ENCODE results near the gene ACTN2.
A peak's percentile ranks its signal among the peaks of the same experiment; 100 is the strongest.

Gene ACTN2

GRCh38 chr1:236785477-236785876, 99.2 kb downstream of the ACTN2 start:
- no peak overlapping the region for H2BK15ac ChIP-seq (ENCODE audit: low read length)
- no peak for DNase-seq (ENCODE audit: low spot score)
- no peak overlapping the region for H3K4me2 ChIP-seq (ENCODE audit: insufficient read depth, low read length, poor library complexity, severe bottlenecking)
- no peak overlapping the region for H3K23ac ChIP-seq (ENCODE audit: low read depth, low read length, poor library complexity)
- no peak overlapping the region for H3K18ac ChIP-seq (ENCODE audit: low read length)
- H2BK12ac ChIP-seq (ENCODE audit: low read length): peak overlapping the region; percentile 58
- H3K9ac ChIP-seq (ENCODE audit: low read depth, low read length, poor library complexity): no peak overlapping the region
- H2AK5ac ChIP-seq (ENCODE audit: low read depth, low read length): no peak overlapping the region
- H3K27me3 ChIP-seq (ENCODE audit: control insufficient read depth in 3 of 3, insufficient read depth in 3 of 3, low read depth in 1 of 3, low read length in 3 of 3): peaks cover 0 to 3% (median 0%) of the 10 kb centered on the region in 3 experiments
- H4K8ac ChIP-seq (ENCODE audit: low read depth, low read length): no peak overlapping the region
- H2BK120ac ChIP-seq (ENCODE audit: low read depth, low read length): no peak overlapping the region
- H3K4me1 ChIP-seq (ENCODE audit: control insufficient read depth in 2 of 2, insufficient read depth in 1 of 2, low read depth in 1 of 2, low read length in 2 of 2): no peaks in the 10 kb centered on the region
- H3K4me3 ChIP-seq (ENCODE audit: low read length in 2 of 2): peak overlapping the region in 1 of 2 donors; percentile 63
- no peak overlapping the region for H4K91ac ChIP-seq (ENCODE audit: low read depth, low read length, poor library complexity)
- no peak overlapping the region for H3K14ac ChIP-seq (ENCODE audit: low read length)
- no peak overlapping the region for H3K4ac ChIP-seq (ENCODE audit: low read length)
- WGBS, 2 donors (ENCODE audit: extremely low coverage in 2 of 2, insufficient read length in 2 of 2, insufficient replicate concordance in 1 of 2): no CpG with 5 or more reads among the region's 2 CpGs
- no peak overlapping the region for H3K27ac ChIP-seq (replicated peaks; ENCODE audit: low read length)
- H3K9me3 ChIP-seq (replicated peaks in 1 of 2; ENCODE audit: control insufficient read depth in 2 of 2, insufficient read depth in 1 of 2, low read depth in 1 of 2, low read length in 2 of 2): no peaks in the 10 kb centered on the region
- H2BK5ac ChIP-seq (ENCODE audit: low read length): no peak overlapping the region
- no peak overlapping the region for H2AFZ ChIP-seq (ENCODE audit: low read length)
- no peaks in the 10 kb centered on the region for H3K79me1 ChIP-seq (ENCODE audit: low read depth, low read length)
- H3K36me3 ChIP-seq (replicated peaks in 1 of 2; ENCODE audit: control insufficient read depth in 2 of 2, insufficient read depth in 2 of 2, low read length in 2 of 2): no peaks in the 10 kb centered on the region

DNA sequence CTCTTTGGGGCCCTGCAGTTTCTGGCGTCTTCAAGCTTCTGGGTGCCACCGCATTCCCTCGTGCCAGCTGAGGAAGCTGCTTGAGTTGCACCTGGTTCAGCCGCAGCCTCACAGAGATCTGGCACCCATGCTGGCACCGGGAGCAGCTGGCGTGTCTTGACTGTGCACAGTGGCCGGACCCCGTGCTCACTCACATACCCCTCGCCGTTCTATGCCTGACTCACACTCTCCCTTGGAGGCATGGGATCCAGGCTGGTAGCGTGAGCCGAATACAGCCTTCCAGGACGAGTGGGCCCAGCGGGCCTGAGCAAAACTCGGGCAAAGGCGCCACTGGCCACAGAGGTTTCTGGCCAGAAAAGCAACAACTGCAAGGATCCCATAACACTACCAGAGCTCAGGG, 100.2 kb downstream of the ACTN2 start:
- no peak overlapping the region for H3K4me3 ChIP-seq (ENCODE audit: low read length in 2 of 2)
- no peaks in the 10 kb centered on the region for H3K79me1 ChIP-seq (ENCODE audit: low read depth, low read length)
- peak overlapping the region; percentile 35 for H2AFZ ChIP-seq (ENCODE audit: low read length)
- no peak overlapping the region for H3K4ac ChIP-seq (ENCODE audit: low read length)
- no peak overlapping the region for H3K27ac ChIP-seq (replicated peaks; ENCODE audit: low read length)
- H2BK120ac ChIP-seq (ENCODE audit: low read depth, low read length): no peak overlapping the region
- peak overlapping the region; percentile 56 for H2AK5ac ChIP-seq (ENCODE audit: low read depth, low read length)
- H3K9me3 ChIP-seq (replicated peaks in 1 of 2; ENCODE audit: control insufficient read depth in 2 of 2, insufficient read depth in 1 of 2, low read depth in 1 of 2, low read length in 2 of 2): no peaks in the 10 kb centered on the region
- no peak overlapping the region for H3K23ac ChIP-seq (ENCODE audit: low read depth, low read length, poor library complexity)
- H3K9ac ChIP-seq (ENCODE audit: low read depth, low read length, poor library complexity): no peak overlapping the region
- no peak overlapping the region for H4K8ac ChIP-seq (ENCODE audit: low read depth, low read length)
- DNase-seq (ENCODE audit: low spot score): no peak
- no CpG with 5 or more reads among the region's 16 CpGs for WGBS, 2 donors (ENCODE audit: extremely low coverage in 2 of 2, insufficient read length in 2 of 2, insufficient replicate concordance in 1 of 2)
- no peak overlapping the region for H2BK12ac ChIP-seq (ENCODE audit: low read length)
- H3K4me2 ChIP-seq (ENCODE audit: insufficient read depth, low read length, poor library complexity, severe bottlenecking): no peak overlapping the region
- H3K18ac ChIP-seq (ENCODE audit: low read length): peak overlapping the region; percentile 64
- no peak overlapping the region for H3K14ac ChIP-seq (ENCODE audit: low read length)
- H2BK15ac ChIP-seq (ENCODE audit: low read length): no peak overlapping the region
- H3K36me3 ChIP-seq (replicated peaks in 1 of 2; ENCODE audit: control insufficient read depth in 2 of 2, insufficient read depth in 2 of 2, low read length in 2 of 2): no peaks in the 10 kb centered on the region
- peaks cover 0 to 3% (median 0%) of the 10 kb centered on the region in 3 experiments for H3K27me3 ChIP-seq (ENCODE audit: control insufficient read depth in 3 of 3, insufficient read depth in 3 of 3, low read depth in 1 of 3, low read length in 3 of 3)
- H3K4me1 ChIP-seq (ENCODE audit: control insufficient read depth in 2 of 2, insufficient read depth in 1 of 2, low read depth in 1 of 2, low read length in 2 of 2): no peaks in the 10 kb centered on the region
- H4K91ac ChIP-seq (ENCODE audit: low read depth, low read length, poor library complexity): no peak overlapping the region
- H2BK5ac ChIP-seq (ENCODE audit: low read length): no peak overlapping the region

DNA sequence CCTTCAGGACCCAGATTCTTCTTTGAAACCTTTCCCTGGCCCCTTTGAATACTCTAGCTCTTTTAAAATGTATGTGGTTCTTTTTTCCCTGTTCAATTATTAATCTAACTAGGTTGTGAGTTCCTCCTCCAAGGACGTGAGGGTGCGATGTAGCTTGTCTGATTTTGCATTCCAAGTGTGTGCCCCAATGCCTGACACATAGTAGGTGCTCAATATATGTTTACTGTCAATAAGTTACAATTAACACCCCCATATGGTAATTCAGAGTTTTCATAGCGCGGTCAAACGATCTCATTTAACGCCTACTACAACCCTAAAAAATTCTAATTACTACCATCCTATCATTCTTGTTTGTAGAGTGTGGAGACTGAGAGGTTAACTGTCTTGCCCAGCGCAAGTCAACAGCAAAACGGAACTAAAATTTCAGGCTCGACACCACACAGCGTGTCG, 108.3 kb downstream of the ACTN2 start:
- no CpG with 5 or more reads among the region's 11 CpGs for WGBS, 2 donors (ENCODE audit: extremely low coverage in 2 of 2, insufficient read length in 2 of 2, insufficient replicate concordance in 1 of 2)
- H3K4me3 ChIP-seq (ENCODE audit: low read length in 2 of 2): peak overlapping the region; percentile 76 to 90
- no peak overlapping the region for H3K4ac ChIP-seq (ENCODE audit: low read length)
- H4K91ac ChIP-seq (ENCODE audit: low read depth, low read length, poor library complexity): no peak overlapping the region
- H3K27ac ChIP-seq (replicated peaks; ENCODE audit: low read length): no peak overlapping the region
- no peak overlapping the region for H2BK120ac ChIP-seq (ENCODE audit: low read depth, low read length)
- H3K9me3 ChIP-seq (replicated peaks in 1 of 2; ENCODE audit: control insufficient read depth in 2 of 2, insufficient read depth in 1 of 2, low read depth in 1 of 2, low read length in 2 of 2): no peaks in the 10 kb centered on the region
- H3K4me2 ChIP-seq (ENCODE audit: insufficient read depth, low read length, poor library complexity, severe bottlenecking): peak overlapping the region; percentile 68
- no peak for DNase-seq (ENCODE audit: low spot score)
- H3K14ac ChIP-seq (ENCODE audit: low read length): no peak overlapping the region
- no peak overlapping the region for H2AK5ac ChIP-seq (ENCODE audit: low read depth, low read length)
- peak overlapping the region; percentile 24 for H3K18ac ChIP-seq (ENCODE audit: low read length)
- peaks cover 0 to 4% (median 0%) of the 10 kb centered on the region in 3 experiments for H3K27me3 ChIP-seq (ENCODE audit: control insufficient read depth in 3 of 3, insufficient read depth in 3 of 3, low read depth in 1 of 3, low read length in 3 of 3)
- H2BK5ac ChIP-seq (ENCODE audit: low read length): no peak overlapping the region
- no peak overlapping the region for H2BK15ac ChIP-seq (ENCODE audit: low read length)
- no peaks in the 10 kb centered on the region for H3K79me1 ChIP-seq (ENCODE audit: low read depth, low read length)
- H4K8ac ChIP-seq (ENCODE audit: low read depth, low read length): no peak overlapping the region
- no peak overlapping the region for H3K9ac ChIP-seq (ENCODE audit: low read depth, low read length, poor library complexity)
- peaks cover 0 to 5% of the 10 kb centered on the region in 2 donors for H3K36me3 ChIP-seq (replicated peaks in 1 of 2; ENCODE audit: control insufficient read depth in 2 of 2, insufficient read depth in 2 of 2, low read length in 2 of 2)
- H2AFZ ChIP-seq (ENCODE audit: low read length): peak overlapping the region; percentile 95
- no peaks in the 10 kb centered on the region for H3K4me1 ChIP-seq (ENCODE audit: control insufficient read depth in 2 of 2, insufficient read depth in 1 of 2, low read depth in 1 of 2, low read length in 2 of 2)
- H3K23ac ChIP-seq (ENCODE audit: low read depth, low read length, poor library complexity): no peak overlapping the region
- H2BK12ac ChIP-seq (ENCODE audit: low read length): no peak overlapping the region

DNA sequence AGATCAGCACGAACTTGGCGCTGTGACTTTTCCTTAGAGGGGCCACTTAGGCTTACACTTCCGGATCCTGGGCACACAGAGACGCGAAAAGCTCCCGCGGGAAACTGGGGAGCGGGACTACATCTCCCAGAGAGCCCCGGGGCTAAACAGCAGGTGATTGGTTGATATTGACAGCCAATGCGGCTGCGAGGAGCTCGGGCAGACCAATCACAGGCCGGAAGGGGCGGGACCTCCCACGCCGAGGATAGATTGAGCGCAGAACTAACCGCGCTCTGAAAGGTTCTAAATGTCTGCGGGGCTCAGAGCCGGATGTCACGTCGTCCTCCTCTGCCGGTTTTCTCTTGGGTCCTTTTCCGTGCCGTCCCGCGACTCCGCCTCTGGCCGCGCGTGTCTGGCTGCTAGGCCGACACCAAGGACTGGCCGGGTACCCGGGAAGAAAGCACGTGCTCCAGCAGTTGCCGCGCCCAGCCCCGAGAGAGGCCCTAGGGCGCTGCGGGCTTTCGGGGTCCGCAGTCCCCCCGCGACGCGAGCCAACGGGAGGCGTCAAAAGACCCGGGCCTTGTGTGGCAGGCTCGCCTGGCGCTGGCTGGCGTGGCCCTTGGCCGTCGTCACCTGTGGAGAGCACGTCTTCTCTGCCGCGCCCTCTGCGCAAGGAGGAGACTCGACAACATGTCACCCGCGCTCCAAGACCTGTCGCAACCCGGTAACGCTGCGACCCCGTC, 108.9 kb downstream of the ACTN2 start, which contains the start of gene MTR:
TSS of gene MTR (plus strand) at position 258 of the 722 bp plus-strand sequence. CDS start at position 670, 412 bp downstream.
- peak within 1 kb of the TSS; percentile 78 for H3K23ac ChIP-seq (ENCODE audit: low read depth, low read length, poor library complexity)
- H2AK5ac ChIP-seq (ENCODE audit: low read depth, low read length): no peak within 1 kb of the TSS
- no CpG with 5 or more reads among the region's 67 CpGs for WGBS, 2 donors (ENCODE audit: extremely low coverage in 2 of 2, insufficient read length in 2 of 2, insufficient replicate concordance in 1 of 2)
- no peak within 1 kb of the TSS for H2BK120ac ChIP-seq (ENCODE audit: low read depth, low read length)
- H3K9me3 ChIP-seq (replicated peaks in 1 of 2; ENCODE audit: control insufficient read depth in 2 of 2, insufficient read depth in 1 of 2, low read depth in 1 of 2, low read length in 2 of 2): no peaks in the 10 kb centered on the region
- peak within 1 kb of the TSS; percentile 90 to 92 for H3K4me3 ChIP-seq (ENCODE audit: low read length in 2 of 2)
- H2BK12ac ChIP-seq (ENCODE audit: low read length): no peak within 1 kb of the TSS
- peaks cover 0 to 4% (median 0%) of the 10 kb centered on the region in 3 experiments for H3K27me3 ChIP-seq (ENCODE audit: control insufficient read depth in 3 of 3, insufficient read depth in 3 of 3, low read depth in 1 of 3, low read length in 3 of 3)
- H4K8ac ChIP-seq (ENCODE audit: low read depth, low read length): peak within 1 kb of the TSS; percentile 98
- H3K36me3 ChIP-seq (replicated peaks in 1 of 2; ENCODE audit: control insufficient read depth in 2 of 2, insufficient read depth in 2 of 2, low read length in 2 of 2): peaks cover 0 to 5% of the 10 kb centered on the region in 2 donors
- H2BK15ac ChIP-seq (ENCODE audit: low read length): peak within 1 kb of the TSS; percentile 54
- peak within 1 kb of the TSS; percentile 95 for H3K14ac ChIP-seq (ENCODE audit: low read length)
- H3K79me1 ChIP-seq (ENCODE audit: low read depth, low read length): no peaks in the 10 kb centered on the region
- peak within 1 kb of the TSS; percentile 95 for H2BK5ac ChIP-seq (ENCODE audit: low read length)
- H2AFZ ChIP-seq (ENCODE audit: low read length): peak within 1 kb of the TSS; percentile 95
- peak within 1 kb of the TSS; percentile 95 for H3K18ac ChIP-seq (ENCODE audit: low read length)
- H3K4me2 ChIP-seq (ENCODE audit: insufficient read depth, low read length, poor library complexity, severe bottlenecking): peak within 1 kb of the TSS; percentile 94
- no peaks in the 10 kb centered on the region for H3K4me1 ChIP-seq (ENCODE audit: control insufficient read depth in 2 of 2, insufficient read depth in 1 of 2, low read depth in 1 of 2, low read length in 2 of 2)
- H3K9ac ChIP-seq (ENCODE audit: low read depth, low read length, poor library complexity): peak within 1 kb of the TSS; percentile 98
- H4K91ac ChIP-seq (ENCODE audit: low read depth, low read length, poor library complexity): no peak within 1 kb of the TSS
- peak within 1 kb of the TSS; percentile 28 for H3K4ac ChIP-seq (ENCODE audit: low read length)
- H3K27ac ChIP-seq (replicated peaks; ENCODE audit: low read length): peak within 1 kb of the TSS; percentile 49
- peak; percentile 94 for DNase-seq (ENCODE audit: low spot score)
